SK-MEL-5 (cell line): ENCODE data around the gene CRKL. TPM values are rescaled to one million over a fixed set of nuclear protein-coding genes. Genes with fewer than 3 reads are reported as not detected.
"Not testable (repeated sequence)": the region's sequence is repeated elsewhere in the genome, so short reads cannot be mapped to it uniquely, and the experiment has no call there.

Experiments
- DNase-seq: peaks from one replicate; pipeline ENCODE4 v3.0.0-alpha.2; 2016; ENCODE audit warnings: low read depth, low spot score
- in situ Hi-C: cut with HindIII; loops from 2 replicates; pipeline ENCODE4 v1.10.0; 2016; ENCODE audit warnings: low sequenced_read_pairs, high pct_unique_total_duplicates, low pct_unique_long_range_greater_than_20kb
- total RNA-seq: library from RNA; depleted of rRNA; stranded (reverse); fragments of >200 nt; shearing (Covaris generic); gene quantifications from 2 replicates; pipeline ENCODE4 v1.2.3, GENCODE V29; 2014

Gene CRKL
- total RNA-seq, 1 experiment from 2014 or later, result 33.5 TPM

GRCh38 chr22:20926243-20926642 is 9.0 kb downstream of the CRKL start:
- in situ Hi-C loops, result no loop called here
- no peak for DNase-seq

GRCh38 chr22:20927940-20928572 is 10.8 kb downstream of the CRKL start:
- no peak for DNase-seq
- in situ Hi-C loops, result no loop called here

GRCh38 chr22:20928573-20928967 is 11.4 kb downstream of the CRKL start:
- in situ Hi-C loops, result no loop called here
- no peak for DNase-seq

- in situ Hi-C loops, result no loop called here
- DNase-seq, result no peak
Observed at GRCh38 chr22:20930004-20930403, 12.8 kb downstream of the CRKL start.

- DNase-seq, in situ Hi-C loops: not testable (repeated sequence)
Observed at GRCh38 chr22:20930435-20930834, 13.2 kb downstream of the CRKL start.

- in situ Hi-C loops, result no loop called here
- no peak for DNase-seq
Observed at GRCh38 chr22:20931126-20931654, 14.0 kb downstream of the CRKL start.

GRCh38 chr22:20933910-20934309 is 16.7 kb downstream of the CRKL start:
- in situ Hi-C loops, result no loop called here
- DNase-seq, result no peak

- in situ Hi-C loops, DNase-seq: not testable (repeated sequence)
Observed at GRCh38 chr22:20935049-20935448, 17.8 kb downstream of the CRKL start.

- in situ Hi-C loops, DNase-seq: not testable (repeated sequence)
Observed at GRCh38 chr22:20935780-20936539, 18.8 kb downstream of the CRKL start.

- no peak for DNase-seq
- in situ Hi-C loops, result no loop called here
Observed at GRCh38 chr22:20937031-20937793, 20.0 kb downstream of the CRKL start.

- in situ Hi-C loops, result no loop called here
- no peak for DNase-seq
Observed at GRCh38 chr22:20937794-20938671, 20.8 kb downstream of the CRKL start.

GRCh38 chr22:20939457-20940185 is 22.4 kb downstream of the CRKL start:
- in situ Hi-C loops, DNase-seq: not testable (repeated sequence)

- in situ Hi-C loops, result no loop called here
- DNase-seq, result no peak
Observed at GRCh38 chr22:20940186-20940651, 23.0 kb downstream of the CRKL start.

- DNase-seq, result no peak
- in situ Hi-C loops, result no loop called here
Observed at GRCh38 chr22:20940904-20941385, 23.7 kb downstream of the CRKL start.

- in situ Hi-C loops, DNase-seq: not testable (repeated sequence)
Observed at GRCh38 chr22:20942203-20942902, 25.1 kb downstream of the CRKL start.
